ENCODE data around the gene DCANP1.

DCANP1 gene

GRCh38 chr5:135417083-135417482, 30.1 kb downstream of the DCANP1 start:
- no peak for DNase-seq

- no peak for DNase-seq
Observed at GRCh38 chr5:135405082-135405481, 42.1 kb downstream of the DCANP1 start.

GRCh38 chr5:135402031-135402430, 45.1 kb downstream of the DCANP1 start:
- no peak for DNase-seq

- DNase-seq: no peak
Observed at GRCh38 chr5:135400866-135401265, 46.3 kb downstream of the DCANP1 start.

- DNase-seq: no peak
Observed at GRCh38 chr5:135399794-135400542, 47.2 kb downstream of the DCANP1 start.

GRCh38 chr5:135398855-135399793, 48.0 kb downstream of the DCANP1 start, which contains the start of gene MACROH2A1:
TSS of gene MACROH2A1 (minus strand) at chr5:135399231. CDS start at chr5:135389093, 10,138 bp downstream.
- DNase-seq: peak; percentile 95

- no peak for DNase-seq
Observed at GRCh38 chr5:135398160-135398854, 48.8 kb downstream of the DCANP1 start.

GRCh38 chr5:135397084-135397483, 50.1 kb downstream of the DCANP1 start:
- no peak for DNase-seq

GRCh38 chr5:135396459-135397055, 50.6 kb downstream of the DCANP1 start:
- DNase-seq: no peak

- no peak for DNase-seq
Observed at GRCh38 chr5:135395866-135396265, 51.3 kb downstream of the DCANP1 start.

GRCh38 chr5:135395451-135395850, 51.7 kb downstream of the DCANP1 start:
- no peak for DNase-seq

Measured in suppressor macrophage treated with lipopolysaccharide for 4 hours (primary cell).